GM19452 (cell line): ENCODE measurements around the gene SPDYE18.
"Not testable (repeated sequence)": the region's sequence is repeated elsewhere in the genome, so short reads cannot be mapped to it uniquely, and the experiment has no call there.

Experiments used
- ATAC-seq: cut with Tn5 transposase; IDR thresholded peaks from one replicate; pipeline ENCODE4 v1.9.1; 2021; ENCODE audit not compliant: unreplicated experiment

SPDYE18 gene, protein sequence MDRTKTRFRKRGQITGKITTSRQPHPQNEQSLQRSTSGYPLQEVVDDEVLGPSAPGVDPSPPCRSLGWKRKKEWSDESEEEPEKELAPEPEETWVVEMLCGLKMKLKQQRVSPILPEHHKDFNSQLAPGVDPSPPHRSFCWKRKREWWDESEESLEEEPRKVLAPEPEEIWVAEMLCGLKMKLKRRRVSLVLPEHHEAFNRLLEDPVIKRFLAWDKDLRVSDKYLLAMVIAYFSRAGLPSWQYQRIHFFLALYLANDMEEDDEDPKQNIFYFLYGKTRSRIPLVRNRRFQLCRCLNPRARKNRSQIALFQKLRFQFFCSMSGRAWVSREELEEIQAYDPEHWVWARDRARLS

GRCh38 chr7:77062557-77062956, at the start of gene SPDYE18:
Gene SPDYE18, minus strand, starts transcription at chr7:77062558. Its CDS starts 2,046 bp downstream, at chr7:77060512.
- ATAC-seq = not testable (repeated sequence)

GRCh38 chr7:77108362-77108761, 46.0 kb upstream of the SPDYE18 start:
- not testable (repeated sequence) for ATAC-seq

GRCh38 chr7:77107659-77108058, 45.3 kb upstream of the SPDYE18 start:
- not testable (repeated sequence) for ATAC-seq

GRCh38 chr7:77105904-77106303, 43.5 kb upstream of the SPDYE18 start:
- not testable (repeated sequence) for ATAC-seq

DNA sequence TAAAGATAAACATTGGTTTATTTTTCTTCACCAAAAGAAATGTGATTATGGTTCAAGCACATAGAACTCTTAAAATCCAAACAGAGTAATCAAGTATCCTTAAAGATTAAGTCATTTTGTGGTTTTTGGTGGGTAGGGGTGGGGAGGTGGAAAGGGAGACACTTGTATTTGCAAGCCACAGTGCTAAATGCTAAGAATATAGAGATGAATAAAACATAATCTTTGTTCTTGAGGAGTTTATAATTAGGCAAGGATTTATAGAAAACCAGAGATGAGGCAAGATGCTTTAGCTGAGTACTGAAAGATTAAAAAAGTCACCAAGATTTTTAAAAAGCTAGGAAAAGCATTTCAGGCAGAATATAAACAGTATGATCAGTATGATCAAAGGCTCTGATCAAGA, 40.3 kb upstream of the SPDYE18 start:
- not testable (repeated sequence) for ATAC-seq

- ATAC-seq = not testable (repeated sequence)
These were observed 38.8 kb upstream of the SPDYE18 start for GRCh38 chr7:77101187-77101586.

DNA sequence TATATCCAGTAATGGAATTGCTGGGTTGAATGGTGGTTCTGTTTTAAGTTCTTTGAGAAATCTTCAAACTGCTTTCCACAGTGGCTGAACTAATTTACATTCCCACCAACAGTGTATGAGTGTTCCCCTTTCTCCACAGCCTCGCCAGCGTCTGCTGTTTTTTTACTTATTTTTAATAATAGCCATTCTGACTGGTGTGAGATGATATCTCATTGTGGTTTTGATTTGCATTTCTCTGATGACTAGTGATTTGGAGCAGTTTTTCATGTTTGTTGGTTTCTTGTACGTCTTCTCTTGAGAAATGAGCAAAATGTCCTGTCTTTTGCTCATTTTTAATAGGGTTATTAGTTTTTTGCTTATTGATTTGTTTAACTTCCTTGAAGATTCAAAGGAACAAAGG, 38.1 kb upstream of the SPDYE18 start:
- not testable (repeated sequence) for ATAC-seq

DNA sequence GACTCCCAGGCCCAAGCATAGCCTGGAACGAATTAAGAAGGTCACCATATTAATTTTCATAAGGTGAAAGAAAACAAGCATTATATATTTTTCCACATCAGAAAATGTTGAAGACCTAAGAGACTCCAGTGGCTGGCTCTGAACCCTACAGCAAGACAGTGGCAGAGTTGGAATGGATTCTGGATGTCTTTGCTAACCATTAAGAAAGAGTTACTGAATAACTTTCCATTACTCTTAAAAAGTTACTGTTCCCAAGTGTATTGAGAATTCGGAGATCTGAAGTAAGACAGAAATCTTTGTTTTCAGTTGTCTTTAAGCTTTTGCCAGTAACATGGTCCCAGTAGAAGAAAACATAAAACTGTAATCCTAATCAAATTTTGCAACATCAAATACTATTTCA, 29.9 kb upstream of the SPDYE18 start:
- ATAC-seq = not testable (repeated sequence)

DNA sequence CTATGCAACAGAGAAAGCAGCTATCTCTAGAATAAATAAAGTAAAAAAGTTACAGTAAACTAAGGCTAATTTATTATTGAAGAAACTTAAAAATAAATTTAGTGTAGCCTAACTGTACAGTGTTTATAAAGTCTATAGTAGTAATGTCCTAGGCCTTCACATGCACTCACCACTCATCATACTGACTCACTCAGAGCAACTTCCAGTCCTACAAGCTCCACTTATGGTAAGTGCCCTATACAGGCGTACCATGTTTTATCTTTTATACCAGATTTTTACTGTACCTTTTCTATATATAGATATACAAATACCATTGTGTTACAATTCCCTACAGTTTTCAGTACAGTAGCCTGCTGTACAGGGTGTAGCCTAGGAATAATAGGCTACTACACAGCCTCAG, 19.8 kb upstream of the SPDYE18 start:
- ATAC-seq = not testable (repeated sequence)

- ATAC-seq = not testable (repeated sequence)
These were observed 17.9 kb upstream of the SPDYE18 start for GRCh38 chr7:77080236-77080635.

- not testable (repeated sequence) for ATAC-seq
These were observed 17.3 kb upstream of the SPDYE18 start for GRCh38 chr7:77079624-77080023.

DNA sequence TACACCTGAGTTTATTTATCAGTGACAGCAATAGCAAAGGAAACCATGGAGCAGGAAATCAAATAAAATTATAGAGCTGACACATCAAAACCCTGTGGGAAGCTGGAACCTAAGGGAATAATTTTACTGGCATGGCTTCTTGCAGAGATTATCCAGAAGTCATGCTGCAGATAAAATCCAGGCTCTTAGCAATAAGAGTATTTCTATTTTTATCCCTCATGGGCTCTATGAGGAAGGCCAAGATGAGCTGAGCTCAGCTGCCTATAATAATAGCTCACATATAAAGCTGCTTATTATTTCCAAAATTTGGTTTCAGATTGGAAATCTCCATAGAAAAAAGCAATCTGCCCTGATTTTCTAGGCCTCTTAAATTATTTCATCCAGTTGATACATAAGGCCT, 16.8 kb upstream of the SPDYE18 start:
- ATAC-seq = not testable (repeated sequence)

DNA sequence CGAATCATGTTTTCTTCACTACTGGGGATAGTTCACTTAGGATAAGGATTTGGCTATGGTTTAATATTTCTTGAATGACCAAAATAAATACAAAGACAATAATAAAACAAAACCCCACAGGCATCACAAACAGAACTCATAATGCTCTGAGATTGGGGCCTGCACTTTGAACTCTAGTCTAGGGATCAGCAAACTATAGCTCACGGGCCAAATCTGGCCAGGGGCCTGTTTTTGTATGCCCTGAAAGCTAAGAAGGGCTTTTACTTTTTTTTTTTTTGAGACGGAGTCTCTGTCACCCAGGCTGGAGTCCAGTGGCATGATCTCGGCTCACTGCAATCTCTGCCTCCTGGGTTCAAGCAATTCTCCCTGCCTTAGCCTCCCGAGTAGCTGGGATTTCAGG, 14.7 kb upstream of the SPDYE18 start:
- not testable (repeated sequence) for ATAC-seq

- ATAC-seq = not testable (repeated sequence)
These were observed 12.5 kb upstream of the SPDYE18 start for GRCh38 chr7:77074786-77075396.

GRCh38 chr7:77071108-77071507, 8.8 kb upstream of the SPDYE18 start:
- not testable (repeated sequence) for ATAC-seq

GRCh38 chr7:77065869-77066268, 3.5 kb upstream of the SPDYE18 start:
- ATAC-seq = not testable (repeated sequence)

DNA sequence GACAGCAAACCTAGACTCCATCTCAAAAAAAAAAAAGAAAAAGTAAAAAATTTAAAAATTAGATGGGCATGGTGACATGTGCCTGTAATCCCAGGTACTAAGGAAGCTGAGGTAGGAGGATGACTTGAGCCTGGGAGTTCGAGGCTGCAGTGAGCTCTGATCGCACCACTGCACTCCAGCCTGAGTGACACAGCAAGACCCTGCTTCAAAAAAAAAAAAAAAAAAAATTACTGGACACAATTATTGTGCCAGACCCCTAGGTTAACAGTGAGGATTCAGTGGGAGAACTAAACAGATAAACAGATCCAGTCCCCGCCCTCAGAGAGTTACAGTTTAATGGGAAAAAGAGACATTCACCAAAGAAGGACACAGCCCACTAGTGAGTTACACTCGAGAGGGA, 1.4 kb upstream of the SPDYE18 start:
- not testable (repeated sequence) for ATAC-seq

DNA sequence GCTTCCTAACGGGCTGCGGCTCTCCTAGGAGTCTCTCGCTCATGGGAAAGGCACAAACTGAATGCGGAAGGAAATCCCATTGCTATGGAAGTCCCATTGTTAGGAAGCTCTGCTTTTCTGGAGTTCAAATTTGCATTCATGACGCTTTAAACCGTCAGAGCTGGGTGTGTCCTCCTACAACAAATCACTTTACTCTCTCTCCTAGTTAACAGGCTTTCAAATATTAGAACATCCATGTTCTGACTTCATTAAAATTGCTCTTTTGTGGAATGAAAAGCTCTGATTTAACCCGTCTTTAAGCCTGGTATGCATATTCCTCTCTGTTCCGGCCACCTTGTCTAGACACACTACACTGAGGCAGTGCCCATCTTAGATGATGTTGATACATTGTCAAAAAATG, 30.1 kb downstream of the SPDYE18 start, which contains the start of gene SPDYE17:
SPDYE17 (minus strand) TSS at position 101 of the 400 bp plus-strand sequence. CDS start 1,791 bp downstream, outside the sequence.
- not testable (repeated sequence) for ATAC-seq

- not testable (repeated sequence) for ATAC-seq
These were observed 36.0 kb downstream of the SPDYE18 start for GRCh38 chr7:77026349-77026748.

DNA sequence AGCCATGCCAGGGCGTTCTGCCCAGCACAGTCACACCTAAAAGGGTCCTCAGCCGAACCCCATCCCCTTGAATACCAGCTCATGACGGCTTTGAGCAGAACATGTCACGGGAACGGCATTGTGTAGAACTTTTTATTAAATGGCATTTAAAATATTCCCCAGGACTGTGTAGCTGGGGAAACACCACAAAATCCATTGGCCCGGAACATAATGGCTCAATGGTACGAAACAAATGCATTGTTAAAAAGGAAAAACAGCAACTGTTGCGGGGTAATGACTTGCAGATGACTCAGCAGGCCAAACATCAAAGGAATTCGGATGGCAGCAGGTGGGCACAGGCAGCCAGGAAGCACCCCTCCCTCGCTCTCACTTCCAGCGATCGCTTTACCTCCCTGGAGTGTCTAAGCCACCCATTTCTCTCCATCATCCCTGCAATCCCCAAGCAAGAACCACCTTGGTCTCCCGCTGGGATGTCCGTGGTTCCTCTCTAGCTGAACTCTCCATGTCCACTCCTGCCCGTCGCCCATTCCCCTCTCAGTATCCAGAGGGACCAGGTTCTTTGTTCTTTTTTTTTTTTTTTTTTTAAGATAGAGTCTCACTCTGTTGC, 52.2 kb downstream of the SPDYE18 start:
- not testable (repeated sequence) for ATAC-seq

GRCh38 chr7:77008000-77008399, 54.4 kb downstream of the SPDYE18 start:
- ATAC-seq = not testable (repeated sequence)
